T47D (cell line): ENCODE results near the gene SSC5D.

Experiments
- DNase-seq, 2 experiments: peaks; one replicate each; pipeline versions ENCODE4 v3.0.0 to v3.0.0-alpha.2; 2011 to 2012; ENCODE audit warnings: low read depth in 1 of 2, low spot score in 1 of 2
- JUND ChIP-seq: IDR thresholded peaks from 2 replicates; pipeline ENCODE4 v1.6.1; 2012; ENCODE audit warnings: low read depth
- in situ Hi-C: cut with HindIII; loops from 2 replicates; pipeline ENCODE4 v1.10.0; 2016; ENCODE audit warnings: low sequenced_read_pairs, low pct_unique_long_range_greater_than_20kb

The SSC5D gene

DNA sequence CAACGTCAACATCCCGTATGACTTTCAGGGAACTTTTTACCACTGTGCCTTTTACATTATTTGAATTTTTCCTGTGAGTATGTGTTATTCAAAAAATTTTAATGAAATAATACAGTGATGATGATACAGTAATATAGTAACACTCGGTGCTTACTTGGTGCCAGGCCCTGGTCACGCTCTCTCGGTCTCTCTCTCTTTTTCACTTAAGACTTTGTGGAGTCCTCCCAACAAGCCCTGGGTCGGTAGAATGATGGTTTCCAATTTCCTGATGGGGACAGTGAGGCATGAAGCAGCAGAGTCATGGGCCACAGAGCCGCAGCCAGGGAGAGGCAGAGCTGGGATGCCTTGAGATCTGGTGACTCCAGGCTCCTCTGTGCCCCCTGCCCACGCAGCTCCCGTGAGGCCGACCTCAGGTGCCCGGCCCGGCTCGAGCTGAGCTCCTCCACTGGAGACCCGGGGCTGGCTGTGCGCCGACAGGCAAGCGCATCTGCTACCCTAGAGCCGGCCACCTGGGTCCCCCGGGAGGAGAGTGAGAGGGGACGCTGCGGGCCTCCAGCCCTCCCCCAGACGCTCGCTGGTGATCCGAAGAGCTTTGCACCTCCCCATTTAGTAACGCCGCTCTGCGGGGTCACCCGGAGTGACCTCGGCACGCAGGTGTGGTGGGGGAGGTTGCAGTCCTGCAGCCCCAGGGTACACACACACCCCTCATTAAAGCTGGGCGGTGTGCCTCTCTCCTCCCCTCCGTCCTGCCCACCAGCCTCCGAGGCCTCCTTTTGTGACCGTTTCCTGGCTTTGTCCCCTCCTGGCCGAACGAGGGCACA is 61.5 kb downstream of the SSC5D start:
- in situ Hi-C loops: no loop called here
- TF ChIP-seq JUND: no peak
- DNase-seq: no peak

DNA sequence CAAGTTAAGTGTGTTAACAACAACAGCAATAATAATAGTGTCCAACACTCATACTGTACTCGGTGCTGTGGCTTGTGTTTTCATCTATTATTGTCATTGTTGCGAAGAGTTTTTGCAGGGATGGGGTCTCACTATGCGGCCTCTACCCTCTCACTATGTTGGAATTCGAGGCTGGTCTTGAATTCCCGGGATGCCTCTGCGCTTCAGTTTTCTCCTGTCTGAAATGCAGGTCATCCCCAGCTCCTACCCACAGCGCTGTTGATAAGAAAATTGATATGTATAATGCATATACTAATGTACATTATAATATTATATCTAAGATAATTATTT is 62.0 kb downstream of the SSC5D start:
- no peak for TF ChIP-seq JUND
- in situ Hi-C loops: no loop called here
- DNase-seq: no peak

DNA sequence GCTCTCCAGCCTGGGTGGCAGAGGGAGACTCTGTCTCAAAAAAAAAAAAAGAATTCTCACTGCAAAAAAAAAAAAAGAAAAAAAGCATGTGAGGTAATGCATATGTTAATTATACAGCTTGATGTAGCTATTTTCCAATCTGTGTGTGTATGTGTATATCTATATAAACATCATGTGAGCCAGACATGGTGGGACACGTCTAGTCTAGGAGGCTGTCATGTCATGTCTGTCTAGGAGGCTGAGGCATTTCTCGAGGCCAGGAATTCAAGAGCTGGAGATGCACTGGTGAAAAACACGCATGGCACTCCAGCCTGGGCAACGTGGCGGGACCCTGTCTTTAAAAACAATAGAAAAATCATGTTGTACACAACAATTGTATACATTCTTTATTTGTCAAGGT is 64.0 kb downstream of the SSC5D start:
- TF ChIP-seq JUND: no peak
- in situ Hi-C loops: no loop called here
- no peak for DNase-seq

DNA sequence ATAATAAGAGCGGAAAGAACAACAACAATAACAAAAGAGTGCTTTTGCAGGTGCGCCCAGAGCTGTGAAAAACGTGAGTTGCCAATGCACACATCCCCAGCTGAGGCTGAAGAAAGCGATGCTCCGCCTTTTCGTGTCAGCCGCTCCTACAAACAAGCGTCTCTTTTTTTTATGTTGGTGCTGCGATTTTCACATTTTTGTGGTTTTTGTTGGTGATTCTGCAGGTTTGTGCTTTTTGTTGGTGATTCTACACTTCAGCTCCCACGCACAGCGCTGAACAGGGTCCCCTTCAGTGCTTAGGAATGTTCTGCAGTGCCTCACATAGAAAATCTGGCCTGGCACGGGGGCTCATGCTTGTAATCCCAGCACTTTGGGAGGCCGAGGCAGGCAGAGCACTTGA is 64.4 kb downstream of the SSC5D start:
- no peak for TF ChIP-seq JUND
- in situ Hi-C loops: no loop called here
- no peak for DNase-seq

DNA sequence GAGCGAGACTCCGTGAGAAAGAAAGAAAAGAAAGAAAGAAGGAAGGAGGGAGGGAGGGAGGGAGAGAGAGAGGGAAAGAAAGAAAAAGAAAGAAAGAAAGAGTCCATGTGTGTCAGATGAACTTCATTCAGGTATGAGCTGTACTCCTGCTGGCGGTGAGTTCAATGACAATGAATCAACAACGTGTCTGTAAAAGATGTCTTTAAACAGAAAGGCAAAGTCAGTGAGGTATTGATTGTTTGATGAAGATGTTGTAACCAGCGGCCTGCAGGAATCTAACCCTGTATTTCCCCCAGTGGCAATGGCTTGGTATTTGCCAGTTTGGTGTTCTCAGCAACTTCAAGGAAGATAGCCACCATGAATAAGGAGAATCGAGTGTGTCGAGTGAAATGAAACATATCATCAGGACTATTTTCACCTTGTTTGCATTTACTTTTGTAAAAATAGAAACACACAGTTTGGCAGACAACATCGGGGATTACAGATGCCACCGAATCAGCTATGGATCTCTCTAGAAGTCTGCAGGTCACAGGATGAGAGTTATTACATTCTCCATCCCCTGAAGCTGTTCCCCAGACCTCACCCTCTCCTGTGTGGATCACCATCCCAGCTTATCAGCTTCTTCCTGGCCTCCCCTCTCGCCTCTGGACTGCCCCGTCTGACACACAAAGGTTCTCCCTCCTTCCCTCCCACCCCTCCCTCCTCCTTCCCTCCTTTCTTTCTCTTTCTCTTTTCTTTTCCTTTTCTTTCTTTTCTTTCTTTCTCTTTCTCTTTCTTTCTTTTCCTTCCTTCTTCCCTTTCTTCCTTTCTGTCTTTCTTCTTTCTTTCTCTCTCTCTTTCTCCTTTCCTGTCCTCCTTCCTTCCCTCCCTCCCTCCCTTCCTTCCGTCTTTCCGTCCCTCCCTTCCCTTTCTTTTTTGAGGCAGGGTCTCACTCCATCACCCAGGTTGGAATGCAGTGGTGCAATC is 65.3 kb downstream of the SSC5D start:
- in situ Hi-C loops: no loop called here
- no peak for TF ChIP-seq JUND
- DNase-seq: no peak

DNA sequence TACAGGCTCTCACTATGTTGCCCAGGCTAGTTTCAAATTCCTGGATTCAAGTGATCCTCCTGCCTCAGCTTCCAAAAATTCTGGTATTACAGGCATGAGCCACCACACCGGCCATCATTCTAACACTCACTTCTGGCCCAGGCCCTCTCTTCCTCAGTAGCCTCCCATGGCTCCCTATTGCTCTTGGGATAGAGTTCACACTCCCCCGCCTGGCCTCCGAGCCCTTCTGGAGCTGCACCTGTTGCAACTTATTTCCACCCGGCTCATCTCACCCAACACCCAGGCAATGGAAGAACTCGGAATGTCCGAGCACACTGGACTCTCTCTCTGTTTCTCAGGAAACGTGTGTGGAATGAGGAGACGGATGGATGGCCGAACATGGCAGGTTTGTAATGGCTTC is 66.1 kb downstream of the SSC5D start:
- in situ Hi-C loops: no loop called here
- no peak for DNase-seq
- no peak for TF ChIP-seq JUND

DNA sequence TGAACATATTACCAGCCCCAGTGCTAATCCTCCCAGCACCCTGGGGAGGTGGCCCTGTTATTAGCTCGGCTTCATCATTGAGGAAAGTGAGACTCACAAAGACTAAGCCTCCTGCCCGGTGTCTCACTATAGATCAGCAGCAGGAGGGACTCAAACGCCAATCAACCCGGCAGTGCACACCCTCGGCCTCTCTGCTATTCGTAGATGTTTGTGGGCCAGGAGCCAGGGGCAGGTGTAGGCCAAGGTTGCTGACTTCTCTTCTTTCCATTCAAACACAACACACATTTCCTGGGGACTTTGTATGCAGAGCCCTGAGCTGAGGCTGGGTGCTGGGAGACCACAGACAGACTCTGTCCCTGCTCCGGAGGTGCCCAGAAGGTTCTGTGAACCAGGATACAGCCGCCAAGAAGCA is 66.5 kb downstream of the SSC5D start:
- in situ Hi-C loops: no loop called here
- no peak for TF ChIP-seq JUND
- DNase-seq: no peak

DNA sequence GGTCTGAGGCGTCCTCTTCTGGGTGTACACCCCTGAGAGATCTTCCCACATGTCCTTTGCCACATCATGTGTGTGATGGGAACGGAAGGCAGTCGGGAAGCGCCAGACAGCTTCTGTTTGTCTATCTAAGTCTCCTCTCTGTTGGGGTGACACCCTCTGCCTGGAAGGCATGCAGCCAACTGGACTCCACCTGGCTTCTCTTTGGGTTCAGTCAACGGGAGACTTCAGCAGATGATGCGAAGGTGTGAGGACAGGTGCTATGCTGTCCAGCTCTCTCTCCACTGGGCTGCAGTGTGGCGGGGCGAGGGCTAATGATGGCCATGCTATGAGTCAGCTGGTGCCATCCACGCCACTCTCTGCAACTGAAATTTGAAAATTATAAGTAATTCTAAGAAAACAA is 71.4 kb downstream of the SSC5D start:
- TF ChIP-seq JUND: no peak
- no peak for DNase-seq
- in situ Hi-C loops: no loop called here

DNA sequence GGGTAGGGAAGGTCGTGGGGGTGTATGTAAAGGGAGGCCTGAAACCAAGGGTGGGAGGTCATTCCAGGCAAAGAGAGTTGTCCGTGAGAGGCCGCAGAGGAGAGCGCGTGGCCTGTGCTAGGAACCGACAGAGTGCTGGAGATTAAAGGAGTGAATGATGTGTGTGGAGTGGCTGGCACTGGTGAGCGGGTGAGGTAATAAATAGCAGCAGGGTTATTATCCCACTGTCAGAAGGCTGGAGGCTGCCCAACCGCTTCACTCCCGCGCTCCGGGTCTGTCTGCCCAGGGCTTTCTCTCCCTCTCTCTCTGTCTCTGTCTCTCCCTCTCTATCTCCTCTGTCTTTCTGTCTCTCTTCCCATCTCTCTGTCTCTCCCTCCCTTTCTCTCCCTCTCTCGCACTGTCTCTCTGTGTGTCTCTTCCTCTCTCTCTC is 75.0 kb downstream of the SSC5D start:
- DNase-seq: no peak
- no peak for TF ChIP-seq JUND
- in situ Hi-C loops: no loop called here

DNA sequence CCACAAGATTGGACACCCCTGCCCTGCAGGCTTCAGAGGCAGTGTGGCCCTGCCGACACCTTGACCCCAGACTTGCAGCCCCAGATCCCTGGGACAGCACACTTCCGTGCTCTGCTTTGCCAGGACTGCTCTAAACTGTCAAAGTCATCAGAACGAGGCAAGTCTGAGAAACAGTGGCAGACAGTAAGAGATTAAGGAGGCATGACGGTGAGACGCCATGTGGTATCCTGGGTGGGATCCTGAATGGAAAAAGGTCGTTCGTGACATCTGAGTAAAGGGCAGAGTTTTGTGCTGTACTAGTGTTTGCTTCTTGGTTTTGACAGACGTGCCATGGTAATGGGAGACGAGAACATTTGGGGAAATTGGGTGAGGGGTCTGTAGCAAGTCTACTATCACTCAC is 78.6 kb downstream of the SSC5D start:
- in situ Hi-C loops: no loop called here
- no peak for TF ChIP-seq JUND
- DNase-seq: no peak

DNA sequence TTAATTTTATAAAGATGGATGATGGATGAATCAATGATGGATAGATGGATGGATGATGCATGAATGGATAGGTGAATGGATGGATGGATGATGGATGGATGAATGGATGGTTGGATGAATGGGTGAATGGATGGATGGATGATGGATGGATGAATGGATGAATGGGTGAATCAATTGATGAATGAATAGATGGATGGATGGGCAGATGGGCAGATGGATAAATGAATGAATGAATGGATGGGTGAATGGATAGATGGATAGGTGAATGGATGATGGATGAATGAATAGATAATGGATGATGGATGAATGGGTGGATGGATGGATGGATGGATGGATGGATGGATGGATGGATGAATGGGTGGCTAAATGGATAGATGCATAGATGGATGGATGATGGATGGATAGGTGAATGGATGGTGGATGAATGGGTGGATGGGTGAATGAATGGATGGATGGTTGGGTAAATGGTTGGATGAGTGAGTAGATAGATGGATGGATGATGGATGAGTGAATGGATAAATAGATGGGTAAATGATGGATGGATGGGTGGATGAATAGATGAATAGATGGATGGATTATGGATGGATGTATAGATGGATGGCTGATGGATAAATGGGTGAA is 79.6 kb downstream of the SSC5D start:
- in situ Hi-C loops: no loop called here
- DNase-seq: no peak
- TF ChIP-seq JUND: no peak
